SH-SY5Y (cell line): ENCODE data around the gene NLRP3.

ENCODE experiments used
- GATA2 ChIP-seq: IDR thresholded peaks from 2 replicates; pipeline ENCODE4 v1.6.1; 2011; ENCODE audit warnings: mild to moderate bottlenecking, low read depth, low read length
- GATA3 ChIP-seq: IDR thresholded peaks from 2 replicates; pipeline ENCODE4 v1.6.1; 2011; ENCODE audit warnings: low read depth, mild to moderate bottlenecking, low read length, moderate library complexity

DNA sequence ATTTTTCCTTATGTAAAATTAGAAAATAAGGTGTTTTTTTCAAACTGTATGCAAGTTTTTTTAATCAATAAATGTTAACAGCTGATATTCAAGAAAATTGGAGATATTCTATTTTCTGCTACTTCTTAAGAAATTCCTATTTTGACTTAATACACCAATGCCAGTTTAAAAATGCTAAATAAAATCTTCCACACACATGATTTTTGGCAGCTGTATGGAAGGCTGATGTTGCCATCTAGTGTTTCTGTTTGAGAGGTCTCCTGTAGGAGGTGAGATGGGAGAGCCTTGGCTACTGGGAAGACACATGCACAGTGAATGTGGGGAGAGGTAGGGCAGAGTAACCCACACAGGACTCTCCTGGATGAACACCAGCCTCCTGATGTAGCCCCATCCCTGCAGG is 71.1 kb downstream of the NLRP3 start:
- TF ChIP-seq GATA2 (no peak), GATA3 (no peak)
